Hepatocyte (in vitro differentiated cells): ENCODE results near the gene PRLHR.

Experiments
- CTCF ChIP-seq: fragments of 200-600 bp; sonication (generic); IDR thresholded peaks from 2 replicates; pipeline ENCODE4 v1.5.1; 2016; ENCODE audit warnings: antibody characterized with exemption, mild to moderate bottlenecking; ENCODE audit not compliant: poor library complexity
- EZH2 ChIP-seq: fragments of 200-600 bp; sonication (generic); IDR thresholded peaks from 2 replicates; pipeline ENCODE4 v1.6.1; 2016; ENCODE audit warnings: antibody characterized with exemption, mild to moderate bottlenecking, borderline replicate concordance
- EZH2phosphoT487 ChIP-seq: fragments of 200-600 bp; sonication (generic); IDR thresholded peaks from one replicate; pipeline ENCODE4 v1.6.1; 2018; ENCODE audit warnings: antibody characterized with exemption, mild to moderate bottlenecking, low read depth, moderate library complexity; ENCODE audit not compliant: unreplicated experiment, severe bottlenecking

DNA sequence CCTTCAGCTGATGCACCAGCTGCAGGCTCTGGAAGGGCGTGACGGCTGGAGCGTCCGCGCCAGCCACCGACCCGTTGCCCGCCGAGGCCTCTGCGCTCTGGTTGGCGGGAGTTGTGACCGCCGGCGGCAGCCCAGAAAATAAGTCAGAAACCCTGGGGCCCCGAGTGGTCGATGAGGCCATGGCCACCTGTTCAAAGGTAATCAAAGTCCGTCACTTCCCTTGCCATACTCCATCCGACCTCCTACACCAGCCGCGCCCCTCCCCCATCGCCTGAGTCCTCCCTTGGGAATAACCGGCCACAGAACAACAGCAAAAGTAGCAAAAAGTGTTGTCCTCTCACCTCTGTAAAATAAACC, 406 bp downstream of the PRLHR start:
- TF ChIP-seq CTCF (no peak), EZH2phosphoT487 (no peak), EZH2 (peak; percentile 34)
